Hematopoietic multipotent progenitor cell treated with erythropoietin and hydrocortisone succinate and interleukin-3 and kit ligand, for 17 days (in vitro differentiated cells): ENCODE data around the gene CTAGE8.
"Not testable (repeated sequence)": the region's sequence is repeated elsewhere in the genome, so short reads cannot be mapped to it uniquely, and the experiment has no call there.

Source experiments
- DNase-seq: peaks from one replicate; pipeline ENCODE4 v3.0.0-alpha.2; 2015; ENCODE audit warnings: low spot score

CTAGE8 gene

DNA sequence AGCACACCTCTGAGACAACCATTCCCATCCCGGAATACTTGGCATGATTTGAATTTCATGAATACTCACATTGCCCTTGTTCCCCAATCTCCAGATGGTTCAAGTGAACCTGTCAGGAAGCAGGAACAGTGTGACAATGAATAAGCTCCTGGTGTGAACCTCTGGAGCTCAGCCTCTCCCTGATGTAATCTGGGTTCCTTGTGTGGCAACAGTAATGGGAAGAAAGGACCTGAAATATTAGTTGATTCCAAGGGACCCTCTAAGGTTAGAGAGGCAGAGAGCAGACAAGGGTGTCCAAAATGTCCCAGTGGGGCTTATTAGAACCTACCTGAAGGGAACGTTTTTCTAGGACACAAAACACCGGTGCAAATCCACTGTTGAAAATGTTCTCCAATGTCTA lies 13.0 kb downstream of the CTAGE8 start:
- peak; percentile 4 for DNase-seq

- DNase-seq = no peak
These were observed 13.6 kb downstream of the CTAGE8 start for GRCh38 chr7:144255471-144255897.

DNA sequence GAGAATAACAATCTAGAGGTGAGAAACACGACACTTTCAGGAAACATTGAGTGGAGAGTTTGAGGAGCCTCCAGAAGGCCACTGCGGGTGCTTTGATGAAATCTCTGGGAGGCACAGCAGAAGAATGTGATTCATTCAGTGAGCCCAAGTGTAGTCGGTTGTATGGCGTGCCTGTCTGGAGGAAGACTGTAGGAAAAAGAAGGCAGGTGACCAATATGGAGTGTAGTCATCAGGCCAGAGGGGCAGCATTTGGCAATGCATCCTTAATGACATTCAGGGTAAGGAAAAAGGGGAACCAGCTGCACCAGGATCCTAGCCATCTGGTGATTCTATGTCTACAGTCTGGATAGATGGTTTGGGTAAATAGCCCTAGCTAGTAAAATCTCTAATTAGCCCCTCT lies 16.8 kb downstream of the CTAGE8 start:
- DNase-seq = not testable (repeated sequence)

DNA sequence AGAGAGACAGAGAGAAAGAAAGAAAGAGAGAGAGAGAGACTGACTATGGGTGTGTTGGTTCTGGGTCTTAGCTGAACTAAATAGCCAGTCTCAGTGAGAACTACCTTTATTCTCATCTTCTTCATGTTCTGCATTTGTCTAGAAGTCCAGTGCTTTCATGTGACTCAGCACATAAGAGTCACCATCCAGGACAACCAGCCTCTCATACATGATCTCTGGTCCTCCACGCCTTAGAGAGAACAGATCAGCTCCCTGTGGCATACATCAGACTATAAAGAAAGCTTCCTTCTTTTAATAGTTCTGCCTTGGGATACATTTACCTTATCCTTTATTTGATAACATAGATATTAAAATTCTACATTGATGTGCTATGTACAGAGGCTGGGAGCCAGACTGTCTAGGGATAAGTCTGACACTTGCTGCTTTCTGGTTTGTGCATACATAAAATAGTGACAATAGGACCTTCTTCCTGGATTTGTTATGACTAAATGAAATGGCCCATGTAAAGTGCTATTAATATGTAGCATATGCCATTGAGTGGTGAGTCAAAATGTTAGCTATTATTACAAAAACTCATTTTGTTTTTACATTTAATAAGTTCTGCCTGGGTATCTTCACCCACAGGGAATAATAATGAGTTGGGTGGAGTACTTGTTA lies 21.3 kb downstream of the CTAGE8 start:
- DNase-seq = not testable (repeated sequence)

GRCh38 chr7:144246967-144247366 lies 22.1 kb downstream of the CTAGE8 start:
- not testable (repeated sequence) for DNase-seq

DNA sequence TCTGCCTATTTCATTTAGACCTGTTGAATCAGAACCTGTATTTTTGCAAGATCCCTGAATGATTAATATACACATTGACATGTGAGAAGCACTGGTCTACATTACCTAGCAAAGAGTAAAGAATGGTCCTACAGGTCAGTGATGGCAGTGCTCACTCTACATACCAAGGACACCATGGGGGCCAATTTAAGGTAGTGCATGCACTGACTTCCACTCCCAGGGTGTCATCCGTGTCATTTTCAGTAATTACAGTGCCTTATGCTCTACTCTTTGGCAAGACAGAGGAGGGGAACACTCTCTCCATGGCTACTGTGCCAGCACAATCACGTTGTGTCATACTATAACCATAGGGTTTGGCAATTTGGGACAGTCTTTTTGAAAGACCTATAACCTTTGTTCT lies 23.7 kb downstream of the CTAGE8 start:
- not testable (repeated sequence) for DNase-seq

DNA sequence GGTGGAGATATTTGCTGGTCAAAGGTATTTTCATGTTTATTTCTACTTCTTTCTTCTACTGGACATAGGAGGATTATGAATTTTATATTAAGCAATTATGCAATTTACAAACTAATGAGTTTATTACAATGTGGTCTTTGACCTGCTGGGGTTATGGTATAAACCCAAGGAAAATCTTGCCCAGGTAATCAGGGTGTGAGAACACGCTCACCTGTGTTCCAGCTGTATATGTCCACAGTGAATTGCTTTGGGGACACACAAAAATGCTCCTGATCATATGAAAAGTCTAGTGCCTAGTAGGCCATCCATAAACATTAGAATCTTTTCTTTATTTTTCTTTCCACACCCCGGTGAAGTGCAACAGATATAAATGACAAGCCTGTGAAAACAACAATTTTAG lies 29.7 kb downstream of the CTAGE8 start, which contains the start of gene OR2A42:
TSS of gene OR2A42 (minus strand) at position 241 of the 400 bp plus-strand sequence. CDS start 6,762 bp downstream, outside the sequence.
- DNase-seq = not testable (repeated sequence)

DNA sequence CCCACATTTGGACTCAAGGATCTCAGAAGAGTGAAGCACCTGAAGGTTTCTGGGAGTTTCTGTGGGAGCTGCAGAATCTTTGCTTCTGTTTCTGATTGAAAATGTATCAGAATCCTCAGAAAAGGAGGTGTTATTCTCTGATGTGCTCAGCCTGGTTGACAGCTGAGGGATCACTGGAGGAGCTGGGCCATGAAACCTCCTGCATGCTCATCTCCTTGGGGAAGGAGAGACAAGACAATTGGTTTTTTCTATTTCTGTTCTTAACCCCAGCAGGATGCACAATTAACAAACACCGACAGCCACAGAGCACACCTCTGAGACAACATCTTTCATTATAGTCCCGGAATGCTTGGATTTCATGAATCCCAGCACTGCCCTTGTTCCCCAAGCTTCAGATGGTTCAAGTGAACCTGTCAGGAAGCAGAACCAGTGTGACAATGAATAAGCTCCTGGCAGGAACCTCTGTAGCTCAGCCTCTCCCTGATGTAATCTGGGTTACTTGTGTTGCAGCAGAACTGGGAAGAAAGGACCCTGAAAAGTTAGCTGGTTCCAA lies 30.5 kb downstream of the CTAGE8 start:
- not testable (repeated sequence) for DNase-seq

GRCh38 chr7:144233039-144233438 lies 36.0 kb downstream of the CTAGE8 start:
- DNase-seq = not testable (repeated sequence)

- DNase-seq = not testable (repeated sequence)
These were observed 38.1 kb downstream of the CTAGE8 start for GRCh38 chr7:144231027-144231426.

DNA sequence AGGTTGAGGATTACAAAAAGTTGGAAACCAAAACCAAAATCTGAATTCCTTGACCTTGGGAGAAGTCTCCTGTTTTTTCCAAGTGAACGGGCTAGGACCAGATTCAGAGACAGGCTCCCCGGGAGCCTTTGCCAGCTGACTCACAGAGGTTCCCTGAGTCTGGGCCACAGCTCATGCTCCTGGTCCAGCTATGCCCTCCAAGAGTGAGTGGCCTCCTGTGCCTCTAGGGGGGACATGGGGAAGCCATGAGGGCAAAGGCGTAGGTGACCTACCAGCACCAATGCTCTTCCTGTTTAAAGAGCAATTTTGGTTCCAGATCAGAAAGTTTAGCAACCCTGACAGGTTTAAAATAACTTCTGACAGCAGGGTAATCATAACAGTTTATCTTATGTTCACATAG lies 40.3 kb downstream of the CTAGE8 start:
- not testable (repeated sequence) for DNase-seq

- not testable (repeated sequence) for DNase-seq
These were observed 42.2 kb downstream of the CTAGE8 start for GRCh38 chr7:144226866-144227265.

- DNase-seq = not testable (repeated sequence)
These were observed 45.4 kb downstream of the CTAGE8 start for GRCh38 chr7:144223675-144224074.

GRCh38 chr7:144220531-144220930 lies 48.6 kb downstream of the CTAGE8 start:
- DNase-seq = not testable (repeated sequence)

- not testable (repeated sequence) for DNase-seq
These were observed 49.9 kb downstream of the CTAGE8 start for GRCh38 chr7:144219149-144219548.

DNA sequence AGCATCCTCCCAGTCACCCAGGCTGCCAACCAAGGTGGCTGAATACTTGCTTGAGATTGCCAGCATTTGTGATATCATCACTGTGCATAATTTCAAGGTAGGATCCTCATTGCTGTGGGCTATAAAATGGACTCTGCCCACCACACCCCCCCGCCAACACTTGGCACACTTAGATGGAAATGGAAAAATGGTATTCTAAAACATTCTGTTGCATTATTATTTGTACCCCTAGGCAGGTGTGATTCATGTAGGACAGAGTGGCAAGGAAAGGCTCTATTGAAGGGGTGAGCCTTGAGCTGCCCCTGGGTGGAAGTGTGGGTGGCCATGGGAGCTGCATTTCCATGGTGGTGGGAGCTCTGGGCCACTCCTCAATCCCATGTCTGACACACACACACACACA lies 50.5 kb downstream of the CTAGE8 start:
- DNase-seq = not testable (repeated sequence)

- DNase-seq = not testable (repeated sequence)
These were observed 51.9 kb downstream of the CTAGE8 start for GRCh38 chr7:144217200-144217599.
